SK-N-SH treated with all-trans-retinoic acid at 6 μM for 48 hours (cell line): ENCODE measurements around the gene ARHGAP12.
"Not testable (repeated sequence)": the region's sequence is repeated elsewhere in the genome, so short reads cannot be mapped to it uniquely, and the experiment has no call there.

Source experiments
- ATAC-seq: fragments of 200-7000 bp; cut with Tn5 transposase; 3 replicates; pipeline ENCODE4 v1.9.1; 2020; ENCODE audit warnings: mild to moderate bottlenecking, moderate library complexity
- BACH2 ChIP-seq: fragments of 250-450 bp; sonication (Bioruptor Pico); IDR thresholded peaks from 2 replicates; pipeline ENCODE4 v1.9.0; 2021; ENCODE audit warnings: mild to moderate bottlenecking, borderline replicate concordance
- CREB5 ChIP-seq: fragments of 250-450 bp; sonication (Bioruptor Pico); IDR thresholded peaks from 2 replicates; pipeline ENCODE4 v1.5.1; 2020; ENCODE audit warnings: low read depth, mild to moderate bottlenecking, moderate library complexity
- CSDC2 ChIP-seq: fragments of 250-450 bp; sonication (Bioruptor Pico); IDR thresholded peaks from 2 replicates; pipeline ENCODE4 v1.5.0; 2020; ENCODE audit warnings: mild to moderate bottlenecking, moderate library complexity
- CSRNP3 ChIP-seq: fragments of 250-450 bp; sonication (Bioruptor Pico); IDR thresholded peaks from 2 replicates; pipeline ENCODE4 v1.5.1; 2021; ENCODE audit warnings: mild to moderate bottlenecking, moderate library complexity
- GLIS3 ChIP-seq: fragments of 250-450 bp; sonication (Bioruptor Pico); IDR thresholded peaks from 2 replicates; pipeline ENCODE4 v1.5.0; 2020; ENCODE audit warnings: mild to moderate bottlenecking, moderate library complexity
- ISL1 ChIP-seq: fragments of 250-450 bp; sonication (Bioruptor Pico); IDR thresholded peaks from 2 replicates; pipeline ENCODE4 v2.1.2; 2022; ENCODE audit warnings: mild to moderate bottlenecking, moderate library complexity
- OSR1 ChIP-seq: fragments of 250-450 bp; sonication (Bioruptor Pico); IDR thresholded peaks from 2 replicates; pipeline ENCODE4 v1.8.0; 2022; ENCODE audit warnings: moderate library complexity, mild to moderate bottlenecking, inconsistent platforms
- PATZ1 ChIP-seq: fragments of 250-450 bp; sonication (Bioruptor Pico); IDR thresholded peaks from 2 replicates; pipeline ENCODE4 v1.8.0; 2020; ENCODE audit warnings: mild to moderate bottlenecking, moderate library complexity, borderline replicate concordance
- POU6F1 ChIP-seq: fragments of 250-450 bp; sonication (Bioruptor Pico); IDR thresholded peaks from 2 replicates; pipeline ENCODE4 v1.8.0; 2021; ENCODE audit warnings: low read depth, mild to moderate bottlenecking, moderate library complexity, borderline replicate concordance
- PPARA ChIP-seq: fragments of 250-450 bp; sonication (Bioruptor Pico); IDR thresholded peaks from 2 replicates; pipeline ENCODE4 v1.5.0; 2020; ENCODE audit warnings: mild to moderate bottlenecking, borderline replicate concordance
- RARB ChIP-seq: fragments of 250-450 bp; sonication (Bioruptor Pico); IDR thresholded peaks from 2 replicates; pipeline ENCODE4 v1.8.0; 2021; ENCODE audit warnings: mild to moderate bottlenecking, moderate library complexity
- SNAI2 ChIP-seq: fragments of 250-450 bp; sonication (Bioruptor Pico); IDR thresholded peaks from 2 replicates; pipeline ENCODE4 v1.5.0; 2020; ENCODE audit warnings: mild to moderate bottlenecking, moderate library complexity
- TCF4 ChIP-seq: fragments of 250-450 bp; sonication (Bioruptor Pico); IDR thresholded peaks from 2 replicates; pipeline ENCODE4 v1.8.0; 2021; ENCODE audit warnings: mild to moderate bottlenecking, moderate library complexity, borderline replicate concordance
- TOX ChIP-seq: fragments of 250-450 bp; sonication (Bioruptor Pico); IDR thresholded peaks from 2 replicates; pipeline ENCODE4 v1.8.0; 2021; ENCODE audit warnings: mild to moderate bottlenecking, moderate library complexity, borderline replicate concordance
- TSHZ2 ChIP-seq: fragments of 250-450 bp; sonication (Bioruptor Pico); IDR thresholded peaks from 2 replicates; pipeline ENCODE4 v1.5.0; 2020; ENCODE audit warnings: mild to moderate bottlenecking, moderate library complexity
- ZC3H10 ChIP-seq: fragments of 250-450 bp; sonication (Bioruptor Pico); IDR thresholded peaks from 2 replicates; pipeline ENCODE4 v1.5.1; 2021; ENCODE audit warnings: mild to moderate bottlenecking, moderate library complexity
- ZFP3 ChIP-seq: fragments of 250-450 bp; sonication (Bioruptor Pico); IDR thresholded peaks from 2 replicates; pipeline ENCODE4 v1.5.0; 2020; ENCODE audit warnings: mild to moderate bottlenecking, moderate library complexity
- ZFP30 ChIP-seq: fragments of 450-650 bp; formaldehyde crosslinking; IDR thresholded peaks from 2 replicates; pipeline ENCODE4 v1.5.0; 2022; ENCODE audit warnings: mild to moderate bottlenecking, moderate library complexity
- ZNF565 ChIP-seq: fragments of 450-650 bp; formaldehyde crosslinking; conservative IDR thresholded peaks from 2 replicates; pipeline ENCODE4 v1.5.0; 2020; ENCODE audit warnings: low read depth, mild to moderate bottlenecking, moderate library complexity
- ZNF8 ChIP-seq: fragments of 450-650 bp; formaldehyde crosslinking; IDR thresholded peaks from 2 replicates; pipeline ENCODE4 v1.5.0; 2020; ENCODE audit warnings: mild to moderate bottlenecking, moderate library complexity

The ARHGAP12 gene

GRCh38 chr10:31897506-31897905 lies 31.1 kb downstream of the ARHGAP12 start:
- no peak; the same call in 2 of the 3 replicates for ATAC-seq
- no peak for TF ChIP-seq ZFP30 (CRISPR knock-in tag)
- TF ChIP-seq ZNF8 (CRISPR knock-in tag) = no peak
- no peak for TF ChIP-seq CREB5
- TF ChIP-seq POU6F1 = no peak
- TF ChIP-seq ZC3H10 (CRISPR knock-in tag) = no peak
- TF ChIP-seq CSDC2 (CRISPR knock-in tag) = no peak
- TF ChIP-seq, all 23 proteins: peak for 0

GRCh38 chr10:31896968-31897384 lies 31.7 kb downstream of the ARHGAP12 start:
- no peak; the same call in none of the 3 replicates for ATAC-seq

GRCh38 chr10:31895722-31896121 lies 32.9 kb downstream of the ARHGAP12 start:
- not testable (repeated sequence) for ATAC-seq

More at GRCh38 chr10:31896968-31897384, 31.7 kb downstream of the ARHGAP12 start:
- TF ChIP-seq PATZ1 (CRISPR knock-in tag) (no peak), TCF4 (no peak), ZFP30 (CRISPR knock-in tag) (no peak), GLIS3 (CRISPR knock-in tag) (no peak), ISL1 (CRISPR knock-in tag) (no peak), TOX (CRISPR knock-in tag) (no peak), ZNF565 (CRISPR knock-in tag) (no peak), PPARA (CRISPR knock-in tag) (no peak), ZC3H10 (CRISPR knock-in tag) (no peak), POU6F1 (no peak), RARB (no peak), BACH2 (CRISPR knock-in tag) (no peak), TSHZ2 (CRISPR knock-in tag) (no peak), CSRNP3 (CRISPR knock-in tag) (no peak), ZFP3 (CRISPR knock-in tag) (no peak), ZNF8 (CRISPR knock-in tag) (no peak), OSR1 (CRISPR knock-in tag) (no peak), SNAI2 (CRISPR knock-in tag) (no peak)
